ENCODE results near the gene PDIA6. TPM values are rescaled to one million over a fixed set of nuclear protein-coding genes. Genes with fewer than 3 reads are reported as not detected.

The PDIA6 gene
- total and polyA plus RNA-seq, 2 donors (not counting 1 experiment from before 2014, with no cell fraction given), result 23.8 to 53.8 TPM

- Histone ChIP-seq H3K4me2 (replicated peaks; ENCODE audit: low read depth, low read length, poor library complexity, severe bottlenecking) (no peak overlapping the region), H3K27ac (ENCODE audit: low read length in 2 of 2) (no peak overlapping the region), H3K79me2 (ENCODE audit: control insufficient read depth, insufficient read depth, low read length) (no peaks in the 10 kb centered on the region), H2AFZ (ENCODE audit: insufficient read depth, low read depth, low read length, poor library complexity, severe bottlenecking) (no peak overlapping the region), H3K9me3 (ENCODE audit: control extremely low read depth in 1 of 3, control insufficient read depth in 2 of 3, insufficient read depth in 1 of 3, low read length in 2 of 3) (no peaks in the 10 kb centered on the region), H4K20me1 (ENCODE audit: control insufficient read depth, insufficient read depth, low read length, poor library complexity, severe bottlenecking) (no peaks in the 10 kb centered on the region), H3K4me3 (ENCODE audit: control extremely low read depth in 1 of 5, extremely low read depth in 1 of 5, insufficient read depth in 1 of 5, low read depth in 2 of 5, low read length in 4 of 5) (no peak overlapping the region), H3K27me3 (replicated peaks in 1 of 4; ENCODE audit: control extremely low read depth in 1 of 4, control insufficient read depth in 3 of 4, insufficient read depth in 4 of 4, low read length in 3 of 4) (no peaks in the 10 kb centered on the region), H3K9ac (ENCODE audit: low read length) (no peak overlapping the region), H3K36me3 (replicated peaks in 1 of 2; ENCODE audit: control extremely low read depth in 1 of 2, control insufficient read depth in 1 of 2, extremely low read depth in 1 of 2, insufficient read depth in 2 of 2, low read length in 1 of 2) (peaks cover 0 to 11% of the 10 kb centered on the region in 2 experiments), H3K4me1 (ENCODE audit: control insufficient read depth in 2 of 2, insufficient read depth in 2 of 2, low read length in 2 of 2) (no peaks in the 10 kb centered on the region)
- intact Hi-C loops (cut with micrococcal nuclease), result no loop called here
- DNase-seq (no peak), ATAC-seq (ENCODE audit: low read depth) (no peak)
- H3K9me3 Mint-ChIP-seq (ENCODE audit: insufficient read depth), result no peaks in the 10 kb centered on the region
- H3K27me3 Mint-ChIP-seq, result no peaks in the 10 kb centered on the region
- no peak overlapping the region for H3K4me3 Mint-ChIP-seq
- no peak for TF ChIP-seq EZH2 (IDR thresholded peaks at IDR 0.05; ENCODE audit: borderline replicate concordance, insufficient read depth, low read depth, low read length, poor library complexity, severe bottlenecking)
- no peak for TF ChIP-seq CTCF (IDR thresholded peaks at IDR 0.05)
- WGBS (ENCODE audit: insufficient coverage), result 100% methylated on average over 2 of the region's 6 CpGs
- ChIA-PET CTCF (no interaction called here), POLR2A (no interaction called here)
- no peak overlapping the region for H3K27ac Mint-ChIP-seq
- H3K4me1 Mint-ChIP-seq, result no peaks in the 10 kb centered on the region
Measured at GRCh38 chr2:10774394-10774793, 38.2 kb downstream of the PDIA6 start.

GRCh38 chr2:10773821-10774341, 38.7 kb downstream of the PDIA6 start:
- Mint-ChIP-seq H3K4me3 (no peak overlapping the region), H3K27ac (no peak overlapping the region), H3K27me3 (no peaks in the 10 kb centered on the region), H3K4me1 (no peaks in the 10 kb centered on the region), H3K9me3 (ENCODE audit: insufficient read depth) (no peaks in the 10 kb centered on the region)
- no peaks in the 10 kb centered on the region for H3K27me3 ChIP-seq (replicated peaks in 1 of 4; ENCODE audit: control extremely low read depth in 1 of 4, control insufficient read depth in 3 of 4, insufficient read depth in 4 of 4, low read length in 3 of 4)
- no peak for DNase-seq
- H4K20me1 ChIP-seq (ENCODE audit: control insufficient read depth, insufficient read depth, low read length, poor library complexity, severe bottlenecking), result no peaks in the 10 kb centered on the region
- no peaks in the 10 kb centered on the region for H3K4me1 ChIP-seq (ENCODE audit: control insufficient read depth in 2 of 2, insufficient read depth in 2 of 2, low read length in 2 of 2)
- H3K79me2 ChIP-seq (ENCODE audit: control insufficient read depth, insufficient read depth, low read length), result no peaks in the 10 kb centered on the region
- TF ChIP-seq EZH2 (IDR thresholded peaks at IDR 0.05; ENCODE audit: borderline replicate concordance, insufficient read depth, low read depth, low read length, poor library complexity, severe bottlenecking), result no peak
- no peak for TF ChIP-seq CTCF (IDR thresholded peaks at IDR 0.05)
- no peaks in the 10 kb centered on the region for H3K9me3 ChIP-seq (ENCODE audit: control extremely low read depth in 1 of 3, control insufficient read depth in 2 of 3, insufficient read depth in 1 of 3, low read length in 2 of 3)
- ChIA-PET CTCF (no interaction called here), POLR2A (no interaction called here)
- intact Hi-C loops (cut with micrococcal nuclease), result no loop called here
- no peak overlapping the region for H3K9ac ChIP-seq (ENCODE audit: low read length)
- H3K4me2 ChIP-seq (replicated peaks; ENCODE audit: low read depth, low read length, poor library complexity, severe bottlenecking), result no peak overlapping the region
- H2AFZ ChIP-seq (ENCODE audit: insufficient read depth, low read depth, low read length, poor library complexity, severe bottlenecking), result no peak overlapping the region
- WGBS (ENCODE audit: insufficient coverage), result 87% methylated on average over 8 of the region's 8 CpGs
- peaks cover 0 to 10% of the 10 kb centered on the region in 2 experiments for H3K36me3 ChIP-seq (replicated peaks in 1 of 2; ENCODE audit: control extremely low read depth in 1 of 2, control insufficient read depth in 1 of 2, extremely low read depth in 1 of 2, insufficient read depth in 2 of 2, low read length in 1 of 2)
- no peak overlapping the region for H3K4me3 ChIP-seq (ENCODE audit: control extremely low read depth in 1 of 5, extremely low read depth in 1 of 5, insufficient read depth in 1 of 5, low read depth in 2 of 5, low read length in 4 of 5)
- H3K27ac ChIP-seq (ENCODE audit: low read length in 2 of 2), result no peak overlapping the region
- ATAC-seq (ENCODE audit: low read depth), result no peak

Data from B cell (primary cell).